ENCODE data around the gene MRPL23. TPM values are rescaled to one million over a fixed set of nuclear protein-coding genes. Genes with fewer than 3 reads are reported as not detected.

The MRPL23 gene
- 74.9 and 80.3 TPM in 2 replicates for total RNA-seq (2014; rRNA removed; shearing (Covaris generic))
- 201 and 229 TPM in 2 replicates for polyA plus RNA-seq (2014; cell fraction: nucleus; rRNA removed)

- DNase-seq (ENCODE audit: extremely low read depth, low read depth) = no peak
Measured at GRCh38 chr11:1946812-1947484, at the start of gene MRPL23. TSS of gene MRPL23 (plus strand) at chr11:1947332. CDS start at chr11:1947363, 31 bp downstream.

DNA sequence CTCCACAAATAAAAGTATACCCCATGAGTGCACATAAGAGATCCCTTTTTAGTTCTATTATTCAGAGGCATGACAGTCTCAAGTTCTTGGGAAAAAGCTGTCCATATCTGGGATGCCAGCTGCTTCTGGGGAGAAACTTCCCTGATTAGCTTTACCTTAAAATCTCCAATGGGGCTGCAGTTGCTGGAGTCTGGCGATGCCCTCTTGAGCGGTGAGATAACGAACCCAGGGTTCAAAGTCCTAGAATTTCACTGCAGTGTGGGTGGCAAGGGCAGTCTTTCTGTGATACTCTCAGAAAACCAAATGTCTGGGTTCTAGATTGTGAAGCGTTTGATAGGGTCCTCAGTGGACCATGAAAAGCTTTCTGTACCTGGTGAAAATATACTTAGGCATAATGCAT is 48.0 kb upstream of the MRPL23 start:
- DNase-seq (ENCODE audit: extremely low read depth, low read depth) = no peak

DNA sequence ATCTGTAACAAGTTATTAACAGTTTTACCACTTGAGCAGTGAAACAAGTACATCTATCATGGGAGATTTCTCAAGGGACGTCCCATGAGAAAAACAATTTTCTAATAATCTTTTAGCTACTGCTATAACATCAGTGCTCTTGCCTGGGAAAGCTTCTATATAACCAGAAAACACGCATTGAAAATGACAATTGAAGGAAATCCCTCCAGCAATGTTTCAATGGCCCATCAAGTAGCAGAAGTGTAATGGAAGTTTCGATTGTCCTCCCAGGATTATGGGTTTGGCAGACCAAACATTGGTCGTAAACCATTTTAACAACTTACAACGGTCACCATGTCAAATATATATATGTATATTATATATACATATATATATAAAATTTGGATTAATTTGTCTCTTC is 47.4 kb upstream of the MRPL23 start:
- no peak for DNase-seq (ENCODE audit: extremely low read depth, low read depth)

DNA sequence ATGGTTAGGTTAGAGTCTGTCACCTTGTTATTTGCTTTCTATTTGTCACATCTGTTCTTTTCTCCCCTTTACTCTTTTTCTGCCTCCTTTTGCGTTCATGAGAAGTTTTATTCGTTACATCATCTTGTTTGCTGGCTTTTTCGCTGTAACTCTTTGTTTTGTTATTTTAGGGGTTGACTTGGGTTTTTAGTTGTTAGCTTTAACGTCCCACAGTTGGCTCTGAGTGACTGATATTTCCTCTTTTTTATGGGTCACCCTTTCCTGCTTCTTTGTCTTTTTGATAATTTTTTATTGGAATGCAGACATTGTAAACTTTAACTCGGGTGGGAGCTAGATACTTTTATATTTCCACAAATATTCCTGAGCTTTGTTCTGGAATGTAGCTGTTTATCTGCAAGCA is 41.0 kb upstream of the MRPL23 start:
- DNase-seq (ENCODE audit: extremely low read depth, low read depth) = no peak

GRCh38 chr11:1906611-1907423 is 40.3 kb upstream of the MRPL23 start:
- no peak for DNase-seq (ENCODE audit: extremely low read depth, low read depth)

GRCh38 chr11:1908618-1909017 is 38.5 kb upstream of the MRPL23 start:
- no peak for DNase-seq (ENCODE audit: extremely low read depth, low read depth)

GRCh38 chr11:1909524-1909923 is 37.6 kb upstream of the MRPL23 start:
- DNase-seq (ENCODE audit: extremely low read depth, low read depth) = no peak

DNA sequence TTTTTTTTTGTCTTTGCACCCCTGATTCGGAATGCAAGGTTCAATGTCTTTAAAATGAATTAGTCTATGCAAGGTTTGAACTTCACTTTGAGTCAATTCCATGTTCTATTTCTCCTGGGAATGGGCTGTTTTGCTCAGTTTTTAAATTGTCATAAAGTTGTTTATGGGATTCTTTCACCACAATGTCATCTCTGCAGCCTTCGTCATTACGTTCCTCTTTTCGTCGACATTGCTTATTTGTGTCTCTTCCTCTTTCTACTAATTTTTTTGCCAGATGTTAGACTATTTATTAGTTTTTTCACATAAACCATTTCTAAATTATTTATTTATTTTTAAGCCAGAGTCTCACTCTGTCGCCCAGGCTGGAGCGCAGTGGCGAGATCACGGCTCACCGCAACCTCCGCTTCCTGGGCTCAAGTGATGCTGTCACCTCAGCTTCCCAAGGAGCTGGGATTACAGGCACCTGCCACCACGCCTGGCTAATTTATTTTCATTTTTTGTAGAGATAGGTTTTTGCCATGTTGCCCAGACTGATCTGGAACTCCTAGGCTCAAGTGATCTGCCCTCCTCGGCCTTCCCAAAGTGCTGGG is 34.7 kb upstream of the MRPL23 start:
- no peak for DNase-seq (ENCODE audit: extremely low read depth, low read depth)

- DNase-seq (ENCODE audit: extremely low read depth, low read depth) = no peak
Measured at GRCh38 chr11:1913271-1914060, 33.7 kb upstream of the MRPL23 start.

- DNase-seq (ENCODE audit: extremely low read depth, low read depth) = no peak
Measured at GRCh38 chr11:1915795-1916131, 31.4 kb upstream of the MRPL23 start.

DNA sequence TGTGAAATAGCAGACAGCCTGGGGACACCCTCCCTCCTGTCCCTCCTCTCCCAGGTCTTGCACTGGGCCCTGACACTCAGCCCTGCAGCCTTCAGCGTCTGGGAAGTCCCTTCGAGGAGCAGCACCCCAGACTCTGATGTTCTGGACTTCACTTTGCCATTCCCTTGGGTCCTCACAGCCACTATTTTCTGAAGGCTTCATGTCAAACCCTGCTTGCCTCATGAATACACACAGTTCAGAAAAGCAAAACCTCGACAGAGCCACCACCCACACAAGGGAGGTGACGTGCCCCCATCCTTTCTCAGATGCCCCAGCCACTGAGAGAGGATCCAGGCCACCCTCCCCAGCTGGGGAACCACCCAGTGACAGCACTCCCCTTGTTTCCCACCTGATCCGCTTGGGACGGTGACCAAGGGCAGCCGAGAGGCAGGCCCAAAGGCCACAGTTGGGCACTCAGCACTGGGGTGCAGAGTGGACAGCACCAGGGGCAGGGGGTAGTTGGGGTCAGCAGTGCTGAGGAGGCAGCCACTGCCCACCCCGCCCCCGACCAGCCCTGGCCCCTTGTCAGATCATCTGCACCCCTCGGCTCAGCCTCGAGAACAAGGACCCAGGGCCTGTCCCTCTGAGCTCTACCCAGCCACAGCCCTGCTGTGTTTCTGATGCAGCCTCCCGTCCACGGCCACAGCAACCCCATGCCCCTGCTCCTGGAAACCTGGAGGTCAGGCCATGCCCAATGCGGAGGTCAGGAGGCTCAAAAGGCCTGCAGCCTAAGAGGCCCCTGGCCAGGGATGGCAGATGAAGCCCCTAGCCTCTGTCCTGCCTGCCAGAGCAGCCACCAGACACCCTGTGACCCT is 30.8 kb upstream of the MRPL23 start:
- no peak for DNase-seq (ENCODE audit: extremely low read depth, low read depth)

DNA sequence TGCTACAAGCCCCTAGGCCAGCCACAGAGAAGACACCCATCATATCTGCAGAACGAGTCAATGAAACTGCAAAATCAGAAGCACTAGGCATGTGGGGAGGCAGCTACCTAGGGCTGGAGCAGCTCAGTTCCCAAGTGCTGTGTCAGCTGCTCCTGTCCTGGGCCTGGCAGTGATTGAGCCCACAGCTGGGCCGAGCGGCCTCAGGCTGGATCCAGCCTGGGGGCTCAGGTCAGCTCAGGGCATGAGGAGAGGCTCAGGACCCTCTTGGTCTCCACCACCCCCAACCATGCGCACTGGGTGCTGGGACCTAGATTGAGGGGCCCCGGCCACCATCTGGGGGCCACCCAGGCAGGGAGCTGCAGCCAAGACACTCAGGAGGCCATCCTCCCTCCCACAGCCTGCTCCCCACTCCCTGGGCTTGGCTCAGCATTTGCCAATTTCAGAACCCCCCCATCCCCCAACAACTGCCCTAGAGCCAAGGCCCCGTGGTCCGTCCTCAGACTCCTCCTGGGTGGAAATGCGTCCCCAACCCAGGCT is 30.1 kb upstream of the MRPL23 start:
- DNase-seq (ENCODE audit: extremely low read depth, low read depth) = no peak

DNA sequence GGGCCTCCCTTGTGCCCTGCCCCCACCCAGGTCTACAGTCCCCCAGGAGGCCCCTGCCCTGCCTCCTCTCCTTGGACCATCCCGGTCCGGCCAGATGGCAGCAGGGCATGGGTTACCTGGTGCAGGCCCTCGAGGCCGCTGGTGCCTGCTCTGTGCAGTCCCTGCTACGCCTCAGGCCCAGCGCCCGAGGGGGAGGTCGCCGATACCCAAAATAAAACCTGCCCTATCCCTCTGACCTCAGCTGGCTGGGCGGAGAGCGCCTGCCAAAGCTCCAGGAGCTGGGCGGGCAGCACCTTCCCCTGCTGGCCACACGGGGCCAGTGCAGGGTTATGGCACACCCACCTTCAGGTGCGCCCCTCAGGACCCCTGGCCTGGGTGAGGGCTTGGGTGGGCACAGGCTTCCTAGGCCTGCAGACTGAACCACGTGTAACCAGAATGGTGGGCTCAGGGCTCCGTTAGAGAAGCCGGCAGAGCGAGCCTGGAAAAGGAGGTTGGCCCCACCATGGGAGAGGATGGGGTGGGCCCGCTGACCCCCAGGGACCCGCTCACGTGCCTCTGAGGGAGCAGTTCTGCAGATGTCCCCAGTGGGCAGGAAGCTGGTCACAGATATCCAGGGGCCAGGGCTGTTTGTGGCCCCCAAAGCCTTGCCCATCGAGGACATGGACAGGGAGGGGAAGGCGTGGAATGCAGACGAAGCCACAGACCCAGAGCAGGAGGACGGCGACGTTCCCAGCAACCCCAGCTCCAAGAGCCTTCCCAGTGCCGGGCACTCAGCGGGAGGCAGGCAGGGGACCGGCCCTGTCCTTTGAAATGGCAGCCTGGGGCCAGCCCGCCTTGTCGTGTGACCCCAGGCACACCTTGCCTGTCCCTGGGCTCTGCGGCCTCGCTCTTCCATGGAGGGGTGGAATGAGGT is 29.4 kb upstream of the MRPL23 start:
- DNase-seq (ENCODE audit: extremely low read depth, low read depth) = no peak

DNA sequence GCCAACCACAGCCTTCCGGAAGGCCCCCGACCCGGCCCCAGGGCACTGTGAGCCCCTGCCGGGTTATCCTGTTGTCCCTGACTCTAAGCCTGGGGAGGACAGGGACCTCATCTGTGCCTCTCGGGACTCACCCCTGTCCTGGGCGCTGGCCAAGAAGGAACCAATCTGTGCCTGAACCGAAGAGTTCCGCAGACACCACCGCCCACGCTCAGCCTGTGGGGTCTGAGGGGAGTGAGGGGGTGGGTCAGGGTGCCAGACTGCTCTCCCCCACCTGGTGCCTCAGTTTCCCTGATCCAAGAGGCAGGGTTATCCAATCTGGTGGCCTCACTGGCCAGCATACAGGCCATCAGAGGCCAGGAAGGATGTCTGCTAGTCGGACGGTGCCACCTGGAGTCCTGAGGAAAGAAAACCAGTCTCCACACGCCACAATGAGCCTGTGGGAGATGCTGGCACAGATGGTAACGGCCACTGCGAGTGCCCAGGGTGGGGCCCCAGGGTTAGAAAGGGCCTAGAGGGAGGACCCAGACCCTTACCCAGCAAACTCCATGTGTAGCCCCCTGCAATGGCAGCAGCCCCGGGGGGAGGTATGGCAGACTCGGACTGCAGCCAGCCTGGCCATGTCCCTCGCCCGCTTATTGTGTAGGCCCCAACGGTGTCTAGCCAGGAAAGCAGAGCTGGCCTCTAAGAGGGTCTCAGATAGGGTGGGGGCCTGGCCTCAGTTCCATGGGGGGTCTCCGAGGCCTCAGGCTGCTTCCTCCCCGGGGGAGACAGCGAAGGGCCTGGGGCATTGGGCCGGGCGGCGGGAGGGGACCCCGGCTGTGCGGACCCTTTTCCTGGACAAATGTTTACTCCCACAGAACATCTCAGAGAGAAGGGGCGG is 28.5 kb upstream of the MRPL23 start:
- DNase-seq (ENCODE audit: extremely low read depth, low read depth) = no peak

DNA sequence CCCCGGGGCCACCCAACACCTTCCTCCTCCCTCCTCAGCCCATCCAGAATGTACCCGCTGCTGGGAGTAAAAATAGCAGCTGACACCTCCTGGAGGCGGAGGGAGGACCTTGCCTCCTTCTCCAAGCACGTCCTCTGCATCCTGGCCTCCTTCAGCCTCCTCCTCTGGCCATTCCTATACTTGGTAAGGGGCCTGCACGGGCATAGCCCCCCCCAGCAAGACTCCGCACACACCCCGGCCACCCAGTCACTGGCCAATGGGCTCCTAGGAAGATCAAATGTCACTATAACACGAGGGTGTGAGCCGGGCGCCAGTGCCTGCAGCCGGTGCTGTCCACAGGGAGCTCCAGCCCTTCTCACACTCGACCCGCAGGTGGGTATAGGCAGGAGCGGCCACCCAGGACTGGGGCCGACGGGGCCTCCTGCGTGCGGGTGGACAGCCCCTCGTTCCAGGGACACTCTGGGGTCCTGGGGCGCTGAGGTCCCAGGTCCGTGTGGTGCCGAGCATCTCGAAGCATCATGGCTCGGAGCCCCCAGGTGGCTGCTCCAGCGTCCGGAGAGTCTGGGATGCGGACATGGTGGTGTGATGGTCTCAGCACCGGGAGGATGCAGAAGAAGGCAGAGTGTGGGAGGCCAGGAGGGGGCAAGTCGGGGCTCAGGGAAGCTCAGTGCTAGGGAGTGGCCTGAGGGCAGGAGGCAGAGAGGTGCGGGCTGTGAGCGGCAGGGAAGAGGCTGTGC is 27.6 kb upstream of the MRPL23 start, which contains the start of gene TNNT3:
Gene TNNT3 (plus strand): TSS at position 313 of the 737 bp plus-strand sequence. CDS start 3,172 bp downstream, outside the sequence.
- no peak for DNase-seq (ENCODE audit: extremely low read depth, low read depth)

DNA sequence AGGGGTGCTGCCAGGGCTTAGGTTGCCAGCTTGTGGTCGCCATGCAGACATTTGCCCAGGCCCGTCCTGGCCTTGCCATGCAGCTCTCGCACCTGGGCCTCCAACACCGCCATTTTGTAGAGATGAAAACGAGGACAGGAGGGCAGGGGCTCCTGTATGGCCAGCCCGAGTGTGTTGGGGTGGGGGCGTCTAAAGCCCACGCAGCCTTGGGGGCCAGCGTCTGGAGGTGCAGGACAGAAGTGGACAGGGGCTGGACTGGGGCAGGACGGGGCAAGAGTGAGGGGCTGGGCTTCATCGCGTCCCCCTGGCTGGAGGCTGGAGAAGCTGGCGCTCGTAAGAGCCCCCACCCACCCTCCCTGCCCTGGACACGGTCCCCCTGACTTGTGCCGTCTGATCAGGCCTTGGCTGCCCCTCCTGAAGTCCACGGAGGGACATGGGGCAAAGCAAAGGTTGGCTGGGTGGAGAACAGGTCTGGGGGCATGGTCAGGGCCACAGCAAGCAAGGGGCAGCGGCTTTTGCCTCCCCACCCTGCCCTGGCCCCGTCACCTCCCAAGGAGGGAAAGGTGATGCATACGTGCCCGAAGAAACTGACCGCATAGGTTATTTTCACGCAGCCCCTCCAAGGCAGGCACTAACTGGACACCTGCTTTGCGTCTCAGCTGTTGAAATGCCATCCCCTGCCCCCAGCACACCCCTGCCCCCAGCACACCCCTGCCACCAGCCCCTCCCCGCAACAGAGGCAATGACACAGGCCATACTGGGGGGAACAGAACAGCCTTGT is 26.8 kb upstream of the MRPL23 start:
- DNase-seq (ENCODE audit: extremely low read depth, low read depth) = no peak
